HepG2 (cell line): Measurements from ENCODE around the gene CCDC183. TPM values are rescaled to one million over a fixed set of nuclear protein-coding genes. Genes with fewer than 3 reads are reported as not detected.
A peak's percentile ranks its signal among the peaks of the same experiment; 100 is the strongest.

Experiments used
- CERS6 ChIP-seq: sonication (generic); formaldehyde crosslinking; IDR thresholded peaks from 2 replicates; pipeline ENCODE4 v1.5.0; 2020; ENCODE audit warnings: missing genetic modification reagents
- DMTF1 ChIP-seq: sonication (generic); formaldehyde crosslinking; IDR thresholded peaks from 2 replicates; pipeline ENCODE4 v1.4.0; 2020; ENCODE audit warnings: mild to moderate bottlenecking, missing genetic modification reagents
- ESRRA ChIP-seq: sonication (generic); formaldehyde crosslinking; IDR thresholded peaks from 2 replicates; pipeline ENCODE4 v1.5.1; 2020; ENCODE audit warnings: mild to moderate bottlenecking, low read depth, missing genetic modification reagents
- IRF9 ChIP-seq: sonication (generic); formaldehyde crosslinking; IDR thresholded peaks from 2 replicates; pipeline ENCODE4 v1.8.0; 2022; ENCODE audit warnings: missing genetic modification reagents, mild to moderate bottlenecking, borderline replicate concordance
- PCBP1 ChIP-seq: fragments of 200-400 bp; formaldehyde crosslinking; IDR thresholded peaks from 2 replicates; pipeline ENCODE4 v1.6.1; 2017; ENCODE audit warnings: mild to moderate bottlenecking, low read depth, low read length, borderline replicate concordance
- PHF21A ChIP-seq: sonication (generic); formaldehyde crosslinking; IDR thresholded peaks from 2 replicates; pipeline ENCODE4 v1.5.0; 2020; ENCODE audit warnings: mild to moderate bottlenecking, missing genetic modification reagents
- RNF219 ChIP-seq: sonication (generic); formaldehyde crosslinking; IDR thresholded peaks from 2 replicates; pipeline ENCODE4 v1.5.0; 2020; ENCODE audit warnings: mild to moderate bottlenecking, missing genetic modification reagents
- SNAPC5 ChIP-seq: sonication (generic); formaldehyde crosslinking; IDR thresholded peaks from 2 replicates; pipeline ENCODE4 v1.8.1; 2023; ENCODE audit warnings: mild to moderate bottlenecking, missing genetic modification reagents, borderline replicate concordance
- ZBTB21 ChIP-seq: sonication (generic); formaldehyde crosslinking; IDR thresholded peaks from 2 replicates; pipeline ENCODE4 v1.4.0; 2020; ENCODE audit warnings: missing genetic modification reagents
- ZMYM3 ChIP-seq: sonication (generic); formaldehyde crosslinking; IDR thresholded peaks from 2 replicates; pipeline ENCODE4 v1.5.1; 2020; ENCODE audit warnings: mild to moderate bottlenecking, missing genetic modification reagents
- ZNF225 ChIP-seq: sonication (generic); formaldehyde crosslinking; IDR thresholded peaks from 2 replicates; pipeline ENCODE4 v1.4.0; 2020; ENCODE audit warnings: mild to moderate bottlenecking, missing genetic modification reagents
- ZNF414 ChIP-seq: sonication (generic); formaldehyde crosslinking; IDR thresholded peaks from 2 replicates; pipeline ENCODE4 v1.5.0; 2020; ENCODE audit warnings: missing genetic modification reagents
- ZNF512B ChIP-seq: sonication (generic); formaldehyde crosslinking; IDR thresholded peaks from 2 replicates; pipeline ENCODE4 v1.5.1; 2020; ENCODE audit warnings: missing genetic modification reagents, mild to moderate bottlenecking, borderline replicate concordance
- ZNF616 ChIP-seq: sonication (generic); formaldehyde crosslinking; IDR thresholded peaks from 2 replicates; pipeline ENCODE4 v1.5.0; 2020; ENCODE audit warnings: low read depth, mild to moderate bottlenecking, missing genetic modification reagents
- ZNF644 ChIP-seq: IDR thresholded peaks from 2 replicates; pipeline ENCODE4 v1.6.1; 2016; ENCODE audit warnings: low read depth
- ZNF800 ChIP-seq: sonication (generic); formaldehyde crosslinking; IDR thresholded peaks from 2 replicates; pipeline ENCODE4 v1.4.0; 2020; ENCODE audit warnings: missing genetic modification reagents
- polyA plus RNA-seq, 8 experiments: library from polyadenylated mRNA; depleted of rRNA in 3 of 8; stranded (reverse) in 7 of 8; unstranded in 1 of 8; fragments of >200 nt; fragmentation: Illumina TruSeq in 4 of 8; extraction: Trizol in 4 of 8; gene quantifications; 2 replicates each; pipeline versions ENCODE4 v1.2.1 to v1.2.3, GENCODE V29; 2011 to 2016; ENCODE audit warnings: low read depth in 4 of 8, missing spikeins in 1 of 8, mixed read lengths in 1 of 8; ENCODE audit not compliant: insufficient read depth in 1 of 8
- total RNA-seq, 5 experiments: library from RNA; depleted of rRNA; stranded (reverse); fragments of >200 nt; fragmentation: Illumina TruSeq; extraction: Trizol; gene quantifications; 2 replicates each; pipeline ENCODE4 v1.2.3, GENCODE V29; 2016; ENCODE audit warnings: low read depth in 1 of 5

Gene CCDC183
- total and polyA plus RNA-seq, 2 of the 13 experiments (the other 11 are each of a cell fraction or from before 2014, with no cell fraction given), result 5.0 to 66.4 TPM

GRCh38 chr9:136796238-136796774 is at the start of gene CCDC183 (continued):
- no peak for TF ChIP-seq DMTF1
- no peak for TF ChIP-seq CERS6 (CRISPR knock-in tag)
- no peak for TF ChIP-seq ZNF512B
- 0 out of 2 replicates have a peak, but pooled peaks have one; percentile 9 for TF ChIP-seq ZNF800 (CRISPR knock-in tag)
- TF ChIP-seq ZNF414, result no peak
- TF ChIP-seq PHF21A (CRISPR knock-in tag), result 0 out of 2 replicates have a peak, but pooled peaks have one; percentile 24
- 0 out of 2 replicates have a peak, but pooled peaks have one; percentile 12 for TF ChIP-seq IRF9 (CRISPR knock-in tag)
- TF ChIP-seq ZMYM3 (CRISPR knock-in tag), result no peak
- no peak for TF ChIP-seq ZBTB21 (CRISPR knock-in tag)
- TF ChIP-seq SNAPC5, result no peak
- TF ChIP-seq ZNF225, result no peak
- TF ChIP-seq RNF219 (CRISPR knock-in tag), result no peak
- no peak for TF ChIP-seq ZNF644 (CRISPR knock-in tag)
- TF ChIP-seq ZNF616 (CRISPR knock-in tag), result no peak
- TF ChIP-seq PCBP1, result no peak
- TF ChIP-seq ESRRA, result no peak
